ENCODE results near the gene CHFR. TPM values are rescaled to one million over a fixed set of nuclear protein-coding genes. Genes with fewer than 3 reads are reported as not detected.
"Not testable (repeated sequence)": the region's sequence is repeated elsewhere in the genome, so short reads cannot be mapped to it uniquely, and the experiment has no call there.

CHFR gene
- total RNA-seq, 4 donors from 2014 or later, result 10.8 to 19.6 (median 12.1) TPM

DNA sequence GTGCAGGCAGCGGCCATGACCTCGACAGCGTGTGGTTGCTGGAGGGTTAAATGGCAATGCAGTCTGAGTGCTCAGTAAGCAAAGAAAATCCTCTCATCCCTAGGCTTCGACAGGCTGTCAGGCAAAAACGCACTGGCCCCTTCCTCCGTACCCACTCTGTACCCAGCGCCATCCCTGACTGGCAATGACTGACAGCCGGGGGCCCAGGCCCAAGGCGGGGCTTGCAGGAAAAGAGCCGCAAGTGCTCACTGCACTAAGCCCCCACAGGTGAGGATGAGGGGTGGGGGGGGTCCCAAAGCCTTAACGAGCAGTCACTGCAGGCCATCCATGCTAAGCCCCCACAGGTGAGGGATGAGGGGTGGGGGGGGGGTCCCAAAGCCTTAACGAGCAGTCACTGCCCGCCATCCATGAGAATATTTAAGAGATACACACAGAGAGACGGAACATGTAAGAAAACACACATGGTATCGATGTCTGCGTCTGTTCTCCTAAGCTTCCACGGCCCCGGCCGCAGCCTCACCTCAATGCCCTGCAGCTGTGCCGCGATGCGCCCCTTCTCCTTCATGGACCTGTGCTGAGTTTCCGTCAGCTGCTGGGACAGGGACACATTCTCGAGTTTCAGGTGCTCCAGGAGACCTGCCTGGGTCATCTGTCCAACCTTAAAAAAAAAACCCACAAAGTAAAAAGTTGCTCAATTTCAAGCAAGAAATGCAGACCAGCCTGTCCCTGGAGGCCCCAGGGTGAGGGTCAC lies 89.4 kb downstream of the CHFR start:
- ATAC-seq (no peak), DNase-seq (no peak)
- intact Hi-C loops (cut with DNase I; ENCODE audit: low total_unique reads) (no loop called here), in situ Hi-C loops (cut with MboI; ENCODE audit: low sequenced_read_pairs in 4 of 4) (no loop called here)
- TF ChIP-seq CTCF (IDR thresholded peaks at IDR 0.05 in 4 of 5, conservative IDR thresholded peaks at IDR 0.05 in 1 of 5) (no peak), POLR2A (IDR thresholded peaks at IDR 0.05) (no peak)
- no peak overlapping the region for H3K4me3 ChIP-seq
- H3K27ac ChIP-seq, result no peak overlapping the region
- no peaks in the 10 kb centered on the region for H3K27me3 ChIP-seq
- peaks cover 0 to 88% of the 10 kb centered on the region in 2 donors for H3K36me3 ChIP-seq
- no peaks in the 10 kb centered on the region for H3K9me3 ChIP-seq
- H3K4me1 ChIP-seq, result no peaks in the 10 kb centered on the region

DNA sequence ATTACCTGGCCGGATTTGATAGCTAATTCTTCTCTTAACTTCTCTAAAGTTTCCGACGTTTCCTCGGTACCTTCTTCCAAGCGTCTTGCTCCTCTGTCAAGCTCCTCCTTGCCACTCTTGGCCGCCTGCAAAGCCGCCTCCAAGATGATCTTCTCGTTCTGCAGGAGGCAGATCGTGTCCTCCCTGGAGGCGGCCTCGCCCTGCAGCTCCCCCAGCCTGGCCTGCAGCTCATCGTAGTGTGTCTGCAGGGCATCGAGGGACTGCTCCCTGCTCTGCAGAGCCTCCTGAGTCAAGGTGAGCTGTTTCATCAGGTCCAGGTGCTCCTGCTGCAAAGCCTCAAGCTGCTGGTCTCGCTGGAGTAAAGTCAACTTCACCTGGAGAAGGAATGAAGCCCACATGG lies 91.6 kb downstream of the CHFR start:
- ATAC-seq (no peak), DNase-seq (no peak)
- in situ Hi-C loops (cut with MboI; ENCODE audit: low sequenced_read_pairs in 4 of 4), result no loop called here
- no peaks in the 10 kb centered on the region for H3K9me3 ChIP-seq
- peaks cover 0 to 70% of the 10 kb centered on the region in 2 donors for H3K36me3 ChIP-seq
- intact Hi-C loops (cut with DNase I; ENCODE audit: low total_unique reads), result no loop called here
- no peak overlapping the region for H3K27ac ChIP-seq
- H3K4me3 ChIP-seq, result no peak overlapping the region
- TF ChIP-seq CTCF (IDR thresholded peaks at IDR 0.05 in 4 of 5, conservative IDR thresholded peaks at IDR 0.05 in 1 of 5), result no peak
- no peak for TF ChIP-seq POLR2A (IDR thresholded peaks at IDR 0.05)
- H3K27me3 ChIP-seq, result no peaks in the 10 kb centered on the region
- no peaks in the 10 kb centered on the region for H3K4me1 ChIP-seq

- in situ Hi-C loops (cut with MboI; ENCODE audit: low sequenced_read_pairs in 4 of 4); ATAC-seq; H3K27me3 ChIP-seq; intact Hi-C loops (cut with DNase I; ENCODE audit: low total_unique reads); H3K27ac ChIP-seq; H3K4me3 ChIP-seq; H3K4me1 ChIP-seq; H3K9me3 ChIP-seq; DNase-seq: not testable (repeated sequence)
- peaks cover 0 to 57% of the 10 kb centered on the region in 2 donors for H3K36me3 ChIP-seq
Observed at GRCh38 chr12:132791940-132792339, 95.5 kb downstream of the CHFR start.

- ATAC-seq, result no peak
- Histone ChIP-seq H3K4me3 (no peak overlapping the region), H3K9me3 (no peaks in the 10 kb centered on the region), H3K27ac (no peak overlapping the region), H3K27me3 (no peaks in the 10 kb centered on the region), H3K4me1 (no peaks in the 10 kb centered on the region), H3K36me3 (peaks cover 0 to 57% of the 10 kb centered on the region in 2 donors)
- in situ Hi-C loops (cut with MboI; ENCODE audit: low sequenced_read_pairs in 4 of 4) (no loop called here), intact Hi-C loops (cut with DNase I; ENCODE audit: low total_unique reads) (no loop called here)
- TF ChIP-seq POLR2A (IDR thresholded peaks at IDR 0.05), result no peak
- no peak for TF ChIP-seq CTCF (IDR thresholded peaks at IDR 0.05 in 4 of 5, conservative IDR thresholded peaks at IDR 0.05 in 1 of 5)
- DNase-seq, result no peak
Observed at GRCh38 chr12:132789099-132789471, 98.3 kb downstream of the CHFR start.

- DNase-seq, result no peak
- TF ChIP-seq POLR2A (IDR thresholded peaks at IDR 0.05) (no peak), CTCF (IDR thresholded peaks at IDR 0.05 in 4 of 5, conservative IDR thresholded peaks at IDR 0.05 in 1 of 5) (no peak)
- Histone ChIP-seq H3K4me3 (no peak overlapping the region), H3K4me1 (no peaks in the 10 kb centered on the region), H3K27ac (no peak overlapping the region), H3K9me3 (no peaks in the 10 kb centered on the region), H3K27me3 (no peaks in the 10 kb centered on the region), H3K36me3 (peaks cover 0 to 57% of the 10 kb centered on the region in 2 donors)
- in situ Hi-C loops (cut with MboI; ENCODE audit: low sequenced_read_pairs in 4 of 4) (no loop called here), intact Hi-C loops (cut with DNase I; ENCODE audit: low total_unique reads) (no loop called here)
- no peak for ATAC-seq
Observed at GRCh38 chr12:132788375-132789098, 98.9 kb downstream of the CHFR start.
